ENCODE results near the gene COA3.

The COA3 gene, protein sequence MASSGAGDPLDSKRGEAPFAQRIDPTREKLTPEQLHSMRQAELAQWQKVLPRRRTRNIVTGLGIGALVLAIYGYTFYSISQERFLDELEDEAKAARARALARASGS

GRCh38 chr17:42798383-42799380 lies at the start of gene COA3, which contains the start of gene CNTD1:
Gene COA3 (minus strand): TSS chr17:42798704. CDS start chr17:42798681, 23 bp downstream.
Gene CNTD1 (plus strand): TSS chr17:42798861. CDS start chr17:42799068, 207 bp downstream.
- DNase-seq (ENCODE audit: low spot score): peak; percentile 96

DNA sequence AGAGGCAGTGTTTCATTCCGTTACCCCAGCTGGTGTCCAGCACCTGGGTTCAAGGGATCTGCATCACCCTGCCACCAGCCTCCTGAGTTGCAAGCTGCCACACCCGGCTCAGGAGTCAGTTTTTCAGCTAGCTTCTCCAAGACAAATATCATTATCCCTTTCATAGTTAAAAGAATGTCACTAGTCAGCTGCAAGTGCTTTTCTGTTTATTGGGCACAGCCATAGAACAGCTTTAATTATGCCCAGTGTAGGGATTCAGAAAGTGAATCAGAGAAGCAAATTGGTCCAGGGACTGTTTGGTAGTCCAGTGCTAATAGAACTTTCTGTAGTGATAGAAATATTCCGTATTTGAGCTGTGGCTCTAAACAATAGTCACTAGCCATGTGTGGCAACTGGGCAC lies 49.6 kb upstream of the COA3 start:
- no peak for DNase-seq (ENCODE audit: low spot score)

DNA sequence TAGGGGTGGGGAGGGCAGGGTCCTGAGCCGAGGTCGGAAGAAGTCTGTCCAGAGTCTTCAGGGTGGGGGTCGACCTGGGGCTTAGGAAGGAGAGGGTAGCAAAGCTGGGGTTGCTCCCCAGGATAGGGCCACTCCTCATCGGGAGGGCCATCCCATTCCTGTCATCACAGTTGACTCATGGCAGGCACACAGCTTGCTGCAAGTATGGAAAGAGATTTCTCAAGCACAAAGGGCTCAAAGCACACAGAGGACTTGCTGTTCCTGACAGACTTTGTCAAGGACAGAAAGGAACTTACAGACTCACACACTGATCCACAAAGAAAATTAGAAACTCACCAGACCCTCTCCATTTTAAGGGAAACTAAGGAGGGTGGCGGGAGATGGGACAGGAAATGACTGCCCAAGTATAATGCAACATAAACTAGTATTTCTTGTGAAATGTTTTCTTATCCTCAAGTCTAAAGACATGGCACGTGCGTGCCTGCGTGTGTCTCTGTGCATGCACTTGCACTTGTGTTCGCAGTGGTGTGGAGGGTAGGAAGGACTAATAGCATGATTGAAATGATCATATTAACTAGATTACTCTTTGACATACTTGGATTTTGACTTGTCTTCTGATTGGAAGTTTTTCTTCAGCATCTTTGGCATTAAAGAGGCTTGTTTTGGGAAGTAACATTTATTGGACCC lies 48.2 kb upstream of the COA3 start:
- no peak for DNase-seq (ENCODE audit: low spot score)

GRCh38 chr17:42845918-42846593 lies 47.6 kb upstream of the COA3 start:
- DNase-seq (ENCODE audit: low spot score): no peak

DNA sequence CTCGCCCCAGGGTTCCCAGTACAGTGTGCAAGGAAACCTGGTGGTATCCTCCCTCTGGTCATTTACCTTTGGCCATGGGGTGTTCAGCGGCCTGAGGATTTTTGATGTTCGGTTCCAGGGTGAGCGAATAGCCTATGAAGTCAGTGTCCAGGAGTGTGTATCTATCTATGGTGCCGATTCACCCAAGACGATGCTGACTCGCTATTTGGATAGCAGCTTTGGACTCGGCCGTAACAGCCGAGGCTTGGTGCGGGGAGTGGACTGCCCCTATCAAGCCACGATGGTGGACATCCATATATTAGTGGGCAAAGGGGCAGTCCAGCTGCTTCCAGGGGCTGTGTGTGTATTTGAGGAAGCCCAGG lies 47.0 kb upstream of the COA3 start:
- DNase-seq (ENCODE audit: low spot score): no peak

- DNase-seq (ENCODE audit: low spot score): no peak
Observed at GRCh38 chr17:42844761-42845555, 46.5 kb upstream of the COA3 start.

DNA sequence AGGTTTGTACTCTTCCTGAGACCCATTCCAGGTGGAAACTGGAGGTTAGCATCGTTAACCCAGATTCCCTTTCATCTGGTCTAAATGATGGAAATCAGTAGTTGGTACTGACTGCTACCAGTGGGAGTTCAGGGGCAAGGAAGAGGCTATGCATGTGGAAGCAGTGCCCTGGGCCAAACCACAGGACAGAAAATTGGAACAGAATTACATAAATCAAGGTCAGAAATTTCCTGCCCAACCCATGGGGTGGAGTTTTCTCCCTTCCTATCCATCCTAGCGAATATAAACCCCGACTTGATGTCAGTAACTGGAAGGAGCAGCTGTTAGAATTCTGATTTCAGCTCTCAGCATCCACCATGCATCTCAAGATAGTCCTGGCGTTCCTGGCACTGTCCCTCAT lies 45.8 kb upstream of the COA3 start, which contains the start of gene AOC2:
AOC2 (plus strand) TSS at position 310 of the 400 bp plus-strand sequence; CDS start at position 357, 47 bp downstream.
- DNase-seq (ENCODE audit: low spot score): no peak

GRCh38 chr17:42843358-42843934 lies 44.9 kb upstream of the COA3 start:
- no peak for DNase-seq (ENCODE audit: low spot score)

- no peak for DNase-seq (ENCODE audit: low spot score)
Observed at GRCh38 chr17:42841975-42842685, 43.6 kb upstream of the COA3 start.

DNA sequence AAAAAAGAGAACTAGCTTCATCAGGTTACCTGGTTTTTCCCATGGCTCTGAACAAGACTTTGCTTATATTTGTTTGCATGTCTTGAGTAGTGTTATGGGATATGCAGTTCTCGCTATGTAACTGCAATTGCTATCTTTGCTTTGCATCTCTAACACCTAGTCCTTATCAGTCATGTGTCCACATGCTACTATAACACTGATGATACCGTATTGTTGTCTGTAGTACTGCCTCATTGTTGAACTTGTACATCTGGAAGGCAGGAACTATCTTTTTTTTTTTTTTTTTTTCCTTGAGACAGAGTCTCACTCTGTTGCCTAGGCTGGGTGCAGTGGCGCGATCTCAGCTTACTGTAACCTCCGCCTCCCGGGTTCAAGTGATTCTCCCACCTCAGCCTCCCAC lies 37.2 kb upstream of the COA3 start:
- DNase-seq (ENCODE audit: low spot score): no peak

- DNase-seq (ENCODE audit: low spot score): no peak
Observed at GRCh38 chr17:42833767-42834422, 35.4 kb upstream of the COA3 start.

DNA sequence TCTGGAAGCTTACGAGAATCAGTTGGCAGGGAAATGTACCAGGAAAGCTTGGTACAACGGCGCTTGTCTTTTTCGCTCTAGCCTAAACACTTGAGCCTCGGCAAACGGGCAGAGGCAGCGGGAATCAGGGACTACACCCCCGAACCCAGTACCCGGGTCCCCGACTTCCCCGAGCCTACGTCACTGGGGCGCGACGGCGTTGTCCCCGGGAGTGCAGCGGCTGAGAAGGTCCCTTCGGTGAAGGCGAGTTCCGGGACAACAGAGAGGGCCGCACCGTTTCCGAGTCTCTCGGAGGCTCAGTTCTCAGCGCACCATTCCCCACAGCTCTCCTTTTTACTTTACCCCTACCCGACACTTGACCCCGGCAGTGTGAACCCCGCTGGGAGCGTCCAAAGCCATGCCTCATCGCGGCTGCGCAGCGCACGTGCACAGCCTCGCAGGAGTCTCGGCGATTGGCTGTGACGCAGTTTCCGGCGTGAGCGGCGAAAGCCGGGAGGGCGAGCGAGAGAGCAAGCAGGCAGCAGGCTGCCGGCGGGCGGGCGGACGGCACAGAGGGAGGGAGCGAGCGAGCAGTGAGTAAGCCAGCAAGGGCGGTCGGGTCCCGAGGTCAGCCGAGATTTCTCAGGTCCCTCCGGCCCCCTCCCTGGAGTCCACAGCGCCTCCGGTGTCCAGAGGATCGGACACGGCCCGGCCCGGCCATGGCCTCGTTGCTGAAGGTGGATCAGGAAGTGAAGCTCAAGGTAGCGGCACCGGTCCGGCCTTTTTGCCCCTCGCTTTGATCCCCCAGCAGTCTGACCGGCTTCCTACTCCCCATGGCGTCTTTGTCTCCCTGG lies 34.6 kb upstream of the COA3 start, which contains the start of gene PSME3:
PSME3 (plus strand) TSS at position 464 of the 833 bp plus-strand sequence; CDS start at position 699, 235 bp downstream.
- DNase-seq (ENCODE audit: low spot score): peak; percentile 98

DNA sequence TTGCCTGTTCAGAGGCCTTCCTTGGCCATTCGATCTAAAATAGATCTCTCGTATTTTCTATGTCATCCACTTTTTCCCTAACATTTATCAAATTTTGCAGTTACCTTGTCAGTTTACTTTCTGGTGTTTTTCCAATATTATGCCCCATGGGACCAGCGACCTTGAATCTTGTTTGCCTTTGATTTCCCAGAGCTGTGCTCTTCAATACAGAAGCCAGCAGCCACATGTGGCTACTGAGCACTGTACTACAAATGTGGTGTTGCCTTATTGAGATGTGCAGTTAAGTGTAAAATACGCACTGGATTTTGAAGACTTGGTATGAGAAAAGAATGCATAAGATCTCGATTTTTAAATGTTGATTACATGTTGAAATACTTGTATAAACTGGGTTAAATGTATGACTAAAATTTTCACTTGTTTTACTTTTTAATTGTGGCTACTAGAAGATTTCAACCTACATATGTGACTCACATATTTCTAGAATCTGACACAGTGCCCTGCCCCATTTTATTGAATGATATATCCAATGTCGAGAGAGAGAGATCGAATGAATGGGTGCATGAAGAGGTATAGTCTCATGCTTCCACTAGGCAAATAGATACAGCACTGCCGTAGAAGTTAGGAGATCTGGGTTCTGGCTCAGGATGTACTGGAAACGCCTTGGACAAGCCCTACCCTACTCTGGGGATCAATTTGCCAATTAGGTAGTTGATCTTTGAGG lies 33.9 kb upstream of the COA3 start:
- DNase-seq (ENCODE audit: low spot score): no peak

GRCh38 chr17:42830971-42831370 lies 32.5 kb upstream of the COA3 start:
- no peak for DNase-seq (ENCODE audit: low spot score)

GRCh38 chr17:42827472-42827871 lies 29.0 kb upstream of the COA3 start:
- DNase-seq (ENCODE audit: low spot score): no peak

- DNase-seq (ENCODE audit: low spot score): no peak
Observed at GRCh38 chr17:42821176-42821575, 22.7 kb upstream of the COA3 start.

- peak; percentile 83 for DNase-seq (ENCODE audit: low spot score)
Observed at GRCh38 chr17:42819939-42820535, 21.5 kb upstream of the COA3 start.

DNA sequence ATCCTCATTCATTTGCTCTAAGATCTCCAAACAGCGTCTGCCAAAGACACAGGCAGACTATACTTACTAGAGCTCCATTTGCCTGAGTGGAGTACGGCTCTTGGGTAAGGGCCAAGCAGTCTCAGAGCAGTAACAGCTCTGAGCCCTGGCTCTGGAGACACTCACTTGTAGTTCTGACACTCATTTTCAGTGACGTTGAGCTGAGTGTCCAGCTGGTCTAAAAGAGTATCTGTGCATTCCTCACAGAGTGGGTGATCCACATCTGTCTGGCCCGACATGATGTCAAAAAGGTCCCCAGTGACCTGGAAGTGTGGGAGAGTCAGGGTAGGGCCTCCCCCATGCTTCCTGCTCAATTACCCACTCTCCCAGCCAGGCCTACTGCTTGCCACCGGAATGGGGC lies 19.9 kb upstream of the COA3 start:
- no peak for DNase-seq (ENCODE audit: low spot score)

All from ecto neural progenitor cell (in vitro differentiated cells).